HepG2 (cell line): ENCODE data around the gene GSTT2B. TPM values are rescaled to one million over a fixed set of nuclear protein-coding genes. Genes with fewer than 3 reads are reported as not detected.

Source experiments
- ATAC-seq: fragments of 200-7000 bp; cut with Tn5 transposase; 3 replicates; pipeline ENCODE4 v1.9.1; 2020; ENCODE audit warnings: mild to moderate bottlenecking, moderate library complexity
- BruUV-seq: library from RNA; stranded (reverse); fragments of 400-500 nt; replicated peaks from 2 replicates; lab custom pipeline; 2021; lab: Mats Ljungman, UMichigan
- CTCF ChIA-PET: fragments of 300-600 bp; formaldehyde crosslinking; extraction: SDS; loops from one replicate; lab custom pipeline; 2021; ENCODE audit warnings: low total read pairs, inconsistent platforms, low intra/inter-chr PET ratio; lab: Yijun Ruan, JAX
- POLR2A ChIA-PET: fragments of 350-600 bp; sonication (Branson Sonifier 250); formaldehyde crosslinking; loops from one replicate; lab custom pipeline; 2020; ENCODE audit warnings: antibody characterized with exemption, inconsistent platforms; lab: Yijun Ruan, JAX
- DNase-seq: peaks from one replicate; pipeline ENCODE4 v3.0.0-alpha.2; 2015; ENCODE audit warnings: low spot score
- FAIRE-seq: peaks from 3 replicates; lab custom pipeline; 2011; peaks lifted over from hg19 to GRCh38; lab: Jason Lieb, UNC
- H2AFZ ChIP-seq: one replicate; pipeline ENCODE4 v1.6.1; 2011; ENCODE audit warnings: low read length, inconsistent platforms
- H3K27ac ChIP-seq: fragments of 300-600 bp; 3 replicates; pipeline ENCODE4 v1.8.0; 2011; ENCODE audit warnings: mixed run types, mild to moderate bottlenecking, mixed read lengths, low read length, inconsistent platforms; ENCODE audit not compliant: insufficient read depth; ENCODE audit errors: extremely low read length
- H3K27me3 ChIP-seq, 2 experiments: fragments of 200-600 bp in 1 of 2; 2 replicates in 1 of 2; 3 replicates in 1 of 2; pipeline versions ENCODE4 v1.6.0 to v1.8.0; 2011; ENCODE audit warnings: low read length in 2 of 2, mild to moderate bottlenecking in 2 of 2, moderate library complexity in 2 of 2, inconsistent platforms in 1 of 2; ENCODE audit not compliant: insufficient read depth in 2 of 2, control insufficient read depth in 1 of 2
- H3K36me3 ChIP-seq, 2 experiments: fragments of 200-600 bp in 1 of 2; replicated peaks in 1 of 2; 2 replicates in 1 of 2; 3 replicates in 1 of 2; pipeline versions ENCODE4 v1.5.1 to v1.8.0; 2011; ENCODE audit warnings: low read length in 2 of 2, inconsistent platforms in 1 of 2; ENCODE audit not compliant: insufficient read depth in 2 of 2, control insufficient read depth in 1 of 2
- H3K4me1 ChIP-seq: 2 replicates; pipeline ENCODE4 v1.5.1; 2012; ENCODE audit warnings: low read length, inconsistent platforms; ENCODE audit not compliant: insufficient read depth
- H3K4me2 ChIP-seq: 2 replicates; pipeline ENCODE4 v1.6.0; 2011; ENCODE audit warnings: low read depth, low read length, inconsistent platforms
- H3K4me3 ChIP-seq, 3 experiments: fragments of 200-600 bp in 1 of 3; sonication (generic), shearing (Covaris generic) in 1 of 3; replicated peaks in 1 of 3; 2 replicates each; pipeline ENCODE4 v1.5.1; 2011 to 2016; ENCODE audit warnings: low read length in 3 of 3, inconsistent platforms in 2 of 3, low read depth in 2 of 3, mild to moderate bottlenecking in 2 of 3, control low read depth in 1 of 3, mixed read lengths in 1 of 3; ENCODE audit not compliant: insufficient read depth in 1 of 3
- H3K79me2 ChIP-seq: one replicate; pipeline ENCODE4 v1.6.1; 2011; ENCODE audit warnings: low read length, inconsistent platforms; ENCODE audit not compliant: insufficient read depth
- H3K9ac ChIP-seq: 2 replicates; pipeline ENCODE4 v1.6.0; 2011; ENCODE audit warnings: mild to moderate bottlenecking, low read depth, low read length, inconsistent platforms; ENCODE audit not compliant: insufficient read depth
- H3K9me3 ChIP-seq: 2 replicates; pipeline ENCODE4 v1.5.1; 2012; ENCODE audit warnings: mild to moderate bottlenecking, low read length
- H4K20me1 ChIP-seq: 2 replicates; pipeline ENCODE4 v1.6.0; 2011; ENCODE audit warnings: inconsistent platforms, mild to moderate bottlenecking, low read length, moderate library complexity; ENCODE audit not compliant: insufficient read depth
- AGO2 ChIP-seq: fragments of 200-400 bp; formaldehyde crosslinking; optimal IDR thresholded peaks from 2 replicates; pipeline ENCODE3; 2017; ENCODE audit warnings: mild to moderate bottlenecking, low read depth, low read length, moderate library complexity
- FOXA1 ChIP-seq, 2 experiments: fragments of 450-650 bp in 1 of 2; sonication (generic) in 1 of 2; formaldehyde crosslinking in 1 of 2; IDR thresholded peaks; 2 replicates each; pipeline versions ENCODE4 v1.4.0 to v1.6.1; 2016 to 2020; ENCODE audit warnings: missing genetic modification reagents in 1 of 2
- FOXA3 ChIP-seq: IDR thresholded peaks from 2 replicates; pipeline ENCODE4 v1.6.1; 2016; ENCODE audit warnings: missing genetic modification reagents, missing compliant biosample characterization
- HDAC2 ChIP-seq: sonication (generic); formaldehyde crosslinking; IDR thresholded peaks from 2 replicates; pipeline ENCODE4 v1.4.0; 2020; ENCODE audit warnings: missing genetic modification reagents
- JUNB ChIP-seq: sonication (generic); formaldehyde crosslinking; IDR thresholded peaks from 2 replicates; pipeline ENCODE4 v1.8.0; 2022; ENCODE audit warnings: missing genetic modification reagents, mild to moderate bottlenecking, borderline replicate concordance
- KMT2B ChIP-seq: IDR thresholded peaks from 2 replicates; pipeline ENCODE4 v1.6.1; 2016; ENCODE audit warnings: missing genetic modification reagents, missing compliant biosample characterization
- NR2F6 ChIP-seq, 2 experiments: IDR thresholded peaks; 2 replicates each; pipeline ENCODE4 v1.6.1; 2016; ENCODE audit warnings: antibody characterized with exemption in 1 of 2, mild to moderate bottlenecking in 1 of 2
- PHF21A ChIP-seq: sonication (generic); formaldehyde crosslinking; IDR thresholded peaks from 2 replicates; pipeline ENCODE4 v1.5.0; 2020; ENCODE audit warnings: mild to moderate bottlenecking, missing genetic modification reagents
- RERE ChIP-seq: IDR thresholded peaks from 2 replicates; pipeline ENCODE4 v1.6.1; 2016; ENCODE audit warnings: low read depth, missing genetic modification reagents, missing compliant biosample characterization
- SAP130 ChIP-seq: IDR thresholded peaks from 2 replicates; pipeline ENCODE4 v1.6.1; 2016; ENCODE audit warnings: low read depth
- SETDB1 ChIP-seq: sonication (generic); formaldehyde crosslinking; IDR thresholded peaks from 2 replicates; pipeline ENCODE4 v1.5.1; 2020; ENCODE audit warnings: missing genetic modification reagents, mild to moderate bottlenecking, borderline replicate concordance
- TEAD3 ChIP-seq: optimal IDR thresholded peaks from 2 replicates; pipeline ENCODE3; 2016; ENCODE audit warnings: borderline replicate concordance
- ZNF275 ChIP-seq: sonication (generic); formaldehyde crosslinking; IDR thresholded peaks from 2 replicates; pipeline ENCODE4 v1.8.0; 2022; ENCODE audit warnings: missing genetic modification reagents, mild to moderate bottlenecking, inconsistent platforms, borderline replicate concordance
- ZNF879 ChIP-seq: sonication (generic); formaldehyde crosslinking; IDR thresholded peaks from 2 replicates; pipeline ENCODE4 v1.8.1; 2023; ENCODE audit warnings: missing genetic modification reagents
- ZZZ3 ChIP-seq: sonication (generic); formaldehyde crosslinking; IDR thresholded peaks from 2 replicates; pipeline ENCODE4 v1.4.0; 2020; ENCODE audit warnings: missing genetic modification reagents, mild to moderate bottlenecking, borderline replicate concordance
- WGBS: methylation state at CpG from one replicate; pipeline ENCODE4 v1.1.6; 2017; ENCODE audit warnings: low lambda C conversion rate; 5-methylcytosine and 5-hydroxymethylcytosine counted together
- in situ Hi-C: cut with HindIII; loops from 2 replicates; pipeline ENCODE4 v1.10.0; 2017; ENCODE audit warnings: low pct_unique_long_range_greater_than_20kb; ENCODE audit not compliant: extremely low pct_ligation_motif_present
- intact Hi-C: fragments of 100-400 bp; cut with micrococcal nuclease; formaldehyde crosslinking; loops from one replicate; pipeline ENCODE4 v1.10.0; 2022; ENCODE audit not compliant: unreplicated experiment
- polyA plus RNA-seq, 8 experiments: library from polyadenylated mRNA; depleted of rRNA in 3 of 8; stranded (reverse) in 7 of 8; unstranded in 1 of 8; fragments of >200 nt; fragmentation: Illumina TruSeq in 4 of 8; extraction: Trizol in 4 of 8; gene quantifications; 2 replicates each; pipeline versions ENCODE4 v1.2.1 to v1.2.3, GENCODE V29; 2011 to 2016; ENCODE audit warnings: low read depth in 4 of 8, missing spikeins in 1 of 8, mixed read lengths in 1 of 8; ENCODE audit not compliant: insufficient read depth in 1 of 8
- total RNA-seq, 5 experiments: library from RNA; depleted of rRNA; stranded (reverse); fragments of >200 nt; fragmentation: Illumina TruSeq; extraction: Trizol; gene quantifications; 2 replicates each; pipeline ENCODE4 v1.2.3, GENCODE V29; 2016; ENCODE audit warnings: low read depth in 1 of 5
- TF ChIP-seq, protein P1 (sequence below): sonication (generic); formaldehyde crosslinking; IDR thresholded peaks from 2 replicates; pipeline ENCODE4 v1.4.0; 2020; ENCODE audit warnings: mild to moderate bottlenecking, missing genetic modification reagents, borderline replicate concordance

GSTT2B gene
- total and polyA plus RNA-seq, 2 of the 13 experiments (the other 11 are each of a cell fraction or from before 2014, with no cell fraction given): 1.5 to 3.9 TPM

- H3K9ac ChIP-seq: no peak overlapping the region
- TF ChIP-seq TEAD3 (CRISPR knock-in tag): peak; percentile 77
- no peak for TF ChIP-seq NR2F6 (IDR thresholded peaks at IDR 0.05)
- 0 out of 2 replicates have a peak, but pooled peaks have one; percentile 22 for TF ChIP-seq NR2F6 (CRISPR knock-in tag; IDR thresholded peaks at IDR 0.05)
- peak; percentile 84; the same call in 1 of the 2 replicates for TF ChIP-seq PHF21A (CRISPR knock-in tag)
- TF ChIP-seq ZNF275: no peak
- TF ChIP-seq, protein P1, sequence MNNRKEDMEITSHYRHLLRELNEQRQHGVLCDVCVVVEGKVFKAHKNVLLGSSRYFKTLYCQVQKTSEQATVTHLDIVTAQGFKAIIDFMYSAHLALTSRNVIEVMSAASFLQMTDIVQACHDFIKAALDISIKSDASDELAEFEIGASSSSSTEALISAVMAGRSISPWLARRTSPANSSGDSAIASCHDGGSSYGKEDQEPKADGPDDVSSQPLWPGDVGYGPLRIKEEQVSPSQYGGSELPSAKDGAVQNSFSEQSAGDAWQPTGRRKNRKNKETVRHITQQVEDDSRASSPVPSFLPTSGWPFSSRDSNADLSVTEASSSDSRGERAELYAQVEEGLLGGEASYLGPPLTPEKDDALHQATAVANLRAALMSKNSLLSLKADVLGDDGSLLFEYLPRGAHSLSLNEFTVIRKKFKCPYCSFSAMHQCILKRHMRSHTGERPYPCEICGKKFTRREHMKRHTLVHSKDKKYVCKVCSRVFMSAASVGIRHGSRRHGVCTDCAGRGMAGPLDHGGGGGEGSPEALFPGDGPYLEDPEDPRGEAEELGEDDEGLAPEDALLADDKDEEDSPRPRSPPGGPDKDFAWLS (CRISPR knock-in tag): no peak
- no peak for TF ChIP-seq FOXA1 (IDR thresholded peaks at IDR 0.05)
- TF ChIP-seq FOXA1 (CRISPR knock-in tag; IDR thresholded peaks at IDR 0.05): peak; percentile 43
- no peak for TF ChIP-seq AGO2
- TF ChIP-seq KMT2B (CRISPR knock-in tag): no peak
- TF ChIP-seq RERE (CRISPR knock-in tag): no peak
- TF ChIP-seq ZZZ3 (CRISPR knock-in tag): no peak
- TF ChIP-seq SETDB1: no peak
- no peak for TF ChIP-seq ZNF879 (CRISPR knock-in tag)
- peak; percentile 26; the same call in 1 of the 2 replicates for TF ChIP-seq SAP130 (CRISPR knock-in tag)
- TF ChIP-seq FOXA3 (CRISPR knock-in tag): peak; percentile 23; the same call in 1 of the 2 replicates
- peak; percentile 61; the same call in 1 of the 2 replicates for TF ChIP-seq HDAC2 (CRISPR knock-in tag)
- TF ChIP-seq JUNB (CRISPR knock-in tag): no peak
These were observed 22.5 kb downstream of the GSTT2B start for GRCh38 chr22:23938328-23939016.

More at GRCh38 chr22:23938328-23939016, 22.5 kb downstream of the GSTT2B start:
- 50% methylated on average over 5 of the region's 5 CpGs for WGBS
- Histone ChIP-seq H3K36me3 (no peaks in the 10 kb centered on the region), H3K9me3 (no peaks in the 10 kb centered on the region), H3K4me3 (no peak overlapping the region), H3K79me2 (no peaks in the 10 kb centered on the region), H3K4me2 (peak overlapping the region; percentile 44), H3K27ac (no peak overlapping the region), H4K20me1 (no peaks in the 10 kb centered on the region), H3K27me3 (no peaks in the 10 kb centered on the region), H2AFZ (no peak overlapping the region), H3K4me1 (peaks cover 18% of the 10 kb centered on the region)
- intact Hi-C loops (no loop called here), in situ Hi-C loops (loop anchor here (5.0 kb wide), 1 partner anchor 69 kb away; the partner anchor contains the start of gene GSTT4)
- peak; percentile 98 for ATAC-seq
- CTCF ChIA-PET: no interaction called here
- BruUV-seq: no TSS peak
- POLR2A ChIA-PET: interaction anchor here (1.0 kb wide), 2 partner anchors 59 to 242 kb away, joined by 3 to 5 read pairs; no protein-coding TSS in a partner anchor
- peak; percentile 81 for DNase-seq
- FAIRE-seq: peak; percentile 92
